Activated CD8-positive, alpha-beta T cell treated with anti-CD3 and anti-CD28 coated beads for 36 hours (primary cell): Measurements from ENCODE around the gene SP110. TPM values are rescaled to one million over a fixed set of nuclear protein-coding genes. Genes with fewer than 3 reads are reported as not detected.

ENCODE experiments used
- ATAC-seq: fragments of 200-7000 bp; cut with Tn5 transposase; one replicate; pipeline ENCODE4 v1.10.0; 2021; ENCODE audit warnings: mild to moderate bottlenecking, moderate library complexity
- CTCF ChIA-PET: fragments of 350-600 bp; sonication (Branson Sonifier 250); formaldehyde crosslinking; loops from one replicate; lab custom pipeline; 2021; ENCODE audit warnings: antibody characterized with exemption; lab: Charles Lee
- POLR2A ChIA-PET: fragments of 350-600 bp; sonication (Branson Sonifier 250); formaldehyde crosslinking; loops from one replicate; lab custom pipeline; 2021; ENCODE audit warnings: antibody characterized with exemption; lab: Charles Lee
- DNase-seq: peaks from one replicate; pipeline ENCODE4 v3.0.0-alpha.2; 2020
- H3K27ac Mint-ChIP-seq: one replicate; pipeline ENCODE4 v1.8.0; 2021; ENCODE audit warnings: mild to moderate bottlenecking, mixed read lengths
- H3K27me3 Mint-ChIP-seq: one replicate; pipeline ENCODE4 v1.8.0; 2021; ENCODE audit warnings: mixed read lengths
- H3K36me3 Mint-ChIP-seq: one replicate; pipeline ENCODE4 v1.8.0; 2021; ENCODE audit warnings: low read depth, mixed read lengths
- H3K4me1 Mint-ChIP-seq: one replicate; pipeline ENCODE4 v1.8.0; 2021; ENCODE audit warnings: low read depth, mixed read lengths
- H3K4me3 Mint-ChIP-seq: one replicate; pipeline ENCODE4 v1.8.0; 2021; ENCODE audit warnings: mild to moderate bottlenecking, moderate library complexity, mixed read lengths
- H3K9me3 Mint-ChIP-seq: one replicate; pipeline ENCODE4 v1.8.0; 2021; ENCODE audit warnings: mixed read lengths
- intact Hi-C: fragments of 100-400 bp; cut with micrococcal nuclease; formaldehyde crosslinking; loops from one replicate; pipeline ENCODE4 v1.10.0; 2022
- total RNA-seq, 2 experiments: library from RNA; stranded (reverse); gene quantifications; one replicate each; pipeline ENCODE4 v1.2.3, GENCODE V29; 2021
- TF ChIP-seq, protein P1 (sequence below): fragments of 200-600 bp; IDR thresholded peaks from one replicate; pipeline ENCODE4 v1.8.0; 2022; ENCODE audit warnings: antibody characterized with exemption, mild to moderate bottlenecking

Gene SP110
- total RNA-seq, 2 experiments from 2014 or later = 67.0 to 69.4 TPM

DNA sequence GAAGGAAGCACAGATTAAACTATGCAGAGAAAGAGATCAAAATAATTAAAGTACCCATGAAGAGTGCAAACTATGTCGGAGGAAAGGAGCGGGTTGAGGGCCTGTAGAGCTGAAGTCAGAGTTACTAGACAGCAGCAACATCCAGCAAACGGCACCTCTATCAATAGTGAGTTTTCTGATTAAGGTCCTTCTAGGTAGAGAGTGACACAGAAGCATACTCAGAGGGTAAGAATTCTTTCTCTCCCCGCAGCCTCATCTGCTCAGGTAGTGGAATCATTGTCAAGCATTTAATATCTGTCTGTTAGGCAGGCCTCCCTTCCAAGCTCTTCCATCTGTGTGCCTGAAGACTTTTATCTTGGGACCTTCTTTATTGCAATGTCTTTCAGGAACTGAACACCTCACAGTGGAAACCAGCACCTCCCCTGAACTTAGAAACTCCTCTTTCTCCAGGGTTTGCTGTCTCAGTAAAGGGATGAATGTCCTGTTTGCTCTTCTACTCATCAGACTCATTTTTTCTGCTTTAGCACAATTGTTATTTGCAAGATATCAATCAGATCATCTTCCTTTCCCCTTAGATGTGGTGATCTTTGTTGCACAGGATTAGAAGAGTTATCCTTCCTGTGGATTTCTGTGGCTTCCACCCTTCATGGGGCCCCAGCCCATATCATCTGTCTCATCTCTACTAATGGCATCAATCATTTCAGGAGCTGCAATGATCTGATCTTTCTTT is 34.5 kb upstream of the SP110 start:
- ChIA-PET POLR2A (interaction anchor here (0.7 to 1.9 kb wide), 9 partner anchors 9 to 372 kb away, joined by 3 to 5 read pairs (median 4); partner anchors contain the start of gene SP110), CTCF (interaction anchor here (1.2 to 1.5 kb wide), 2 partner anchors 35 to 128 kb away, joined by 3 to 4 read pairs; partner anchors contain the start of gene SP110)
- DNase-seq = peak; percentile 76
- intact Hi-C loops = no loop called here
- peaks cover 24% of the 10 kb centered on the region for H3K4me1 Mint-ChIP-seq
- peak; percentile 72 for ATAC-seq
- no peak overlapping the region for H3K4me3 Mint-ChIP-seq
- no peak overlapping the region for H3K27ac Mint-ChIP-seq
- no peaks in the 10 kb centered on the region for H3K27me3 Mint-ChIP-seq
- peaks cover 34% of the 10 kb centered on the region for H3K36me3 Mint-ChIP-seq
- TF ChIP-seq, protein P1, sequence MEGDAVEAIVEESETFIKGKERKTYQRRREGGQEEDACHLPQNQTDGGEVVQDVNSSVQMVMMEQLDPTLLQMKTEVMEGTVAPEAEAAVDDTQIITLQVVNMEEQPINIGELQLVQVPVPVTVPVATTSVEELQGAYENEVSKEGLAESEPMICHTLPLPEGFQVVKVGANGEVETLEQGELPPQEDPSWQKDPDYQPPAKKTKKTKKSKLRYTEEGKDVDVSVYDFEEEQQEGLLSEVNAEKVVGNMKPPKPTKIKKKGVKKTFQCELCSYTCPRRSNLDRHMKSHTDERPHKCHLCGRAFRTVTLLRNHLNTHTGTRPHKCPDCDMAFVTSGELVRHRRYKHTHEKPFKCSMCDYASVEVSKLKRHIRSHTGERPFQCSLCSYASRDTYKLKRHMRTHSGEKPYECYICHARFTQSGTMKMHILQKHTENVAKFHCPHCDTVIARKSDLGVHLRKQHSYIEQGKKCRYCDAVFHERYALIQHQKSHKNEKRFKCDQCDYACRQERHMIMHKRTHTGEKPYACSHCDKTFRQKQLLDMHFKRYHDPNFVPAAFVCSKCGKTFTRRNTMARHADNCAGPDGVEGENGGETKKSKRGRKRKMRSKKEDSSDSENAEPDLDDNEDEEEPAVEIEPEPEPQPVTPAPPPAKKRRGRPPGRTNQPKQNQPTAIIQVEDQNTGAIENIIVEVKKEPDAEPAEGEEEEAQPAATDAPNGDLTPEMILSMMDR = no peak
- peaks cover 4% of the 10 kb centered on the region for H3K9me3 Mint-ChIP-seq

DNA sequence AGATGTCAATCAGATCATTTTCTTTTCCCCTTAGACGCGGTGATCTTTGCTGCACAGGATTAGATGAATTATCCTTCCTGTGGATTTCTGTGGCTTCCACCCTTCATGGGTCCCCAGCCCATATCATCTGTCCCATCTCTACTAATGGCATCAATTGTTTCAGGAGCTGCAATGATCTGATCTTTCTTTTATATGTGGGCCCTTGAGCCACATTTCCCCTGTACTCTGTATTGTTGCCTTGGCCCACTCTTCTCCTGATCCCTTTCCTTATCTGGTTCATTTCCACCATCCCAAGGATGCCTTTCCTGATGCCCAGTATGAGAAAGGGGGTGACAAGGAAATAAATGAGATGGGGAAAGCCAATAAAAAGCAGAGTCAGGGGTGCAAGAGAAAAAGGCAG is 30.4 kb upstream of the SP110 start:
- H3K9me3 Mint-ChIP-seq = peaks cover under 1% of the 10 kb centered on the region
- ATAC-seq (no peak), DNase-seq (no peak)
- intact Hi-C loops = no loop called here
- H3K27ac Mint-ChIP-seq = no peak overlapping the region
- ChIA-PET CTCF (no interaction called here), POLR2A (no interaction called here)
- peaks cover 6% of the 10 kb centered on the region for H3K36me3 Mint-ChIP-seq
- no peak overlapping the region for H3K4me3 Mint-ChIP-seq
- TF ChIP-seq, protein P1 = no peak
- no peaks in the 10 kb centered on the region for H3K4me1 Mint-ChIP-seq
- H3K27me3 Mint-ChIP-seq = no peaks in the 10 kb centered on the region

DNA sequence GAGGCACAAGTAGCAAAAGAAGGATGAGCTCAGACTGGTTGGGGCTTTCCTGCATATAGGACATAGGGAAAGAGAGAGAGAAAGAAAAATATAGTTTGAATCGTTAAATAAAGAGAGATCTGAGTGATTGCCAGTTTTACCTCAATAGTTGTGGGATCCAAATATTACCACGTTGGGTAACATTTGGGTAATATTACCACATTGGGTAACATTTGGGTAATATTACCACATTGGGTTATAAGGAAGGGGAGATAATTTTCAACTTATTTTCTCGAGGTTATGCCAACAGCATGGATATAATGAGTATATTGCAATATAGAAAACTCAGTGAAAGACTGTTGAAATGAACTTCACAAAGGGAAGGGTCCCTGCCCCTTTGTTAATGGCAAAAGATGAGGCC is 26.4 kb upstream of the SP110 start:
- Mint-ChIP-seq H3K27ac (no peak overlapping the region), H3K4me3 (no peak overlapping the region), H3K27me3 (no peaks in the 10 kb centered on the region), H3K36me3 (peaks cover 20% of the 10 kb centered on the region), H3K9me3 (no peaks in the 10 kb centered on the region), H3K4me1 (no peaks in the 10 kb centered on the region)
- ChIA-PET CTCF (no interaction called here), POLR2A (interaction anchor here (0.6 to 1.3 kb wide), 2 partner anchors 8 to 381 kb away, joined by 5 to 6 read pairs; no protein-coding TSS in a partner anchor)
- ATAC-seq (no peak), DNase-seq (no peak)
- intact Hi-C loops = no loop called here
- TF ChIP-seq, protein P1 = no peak

DNA sequence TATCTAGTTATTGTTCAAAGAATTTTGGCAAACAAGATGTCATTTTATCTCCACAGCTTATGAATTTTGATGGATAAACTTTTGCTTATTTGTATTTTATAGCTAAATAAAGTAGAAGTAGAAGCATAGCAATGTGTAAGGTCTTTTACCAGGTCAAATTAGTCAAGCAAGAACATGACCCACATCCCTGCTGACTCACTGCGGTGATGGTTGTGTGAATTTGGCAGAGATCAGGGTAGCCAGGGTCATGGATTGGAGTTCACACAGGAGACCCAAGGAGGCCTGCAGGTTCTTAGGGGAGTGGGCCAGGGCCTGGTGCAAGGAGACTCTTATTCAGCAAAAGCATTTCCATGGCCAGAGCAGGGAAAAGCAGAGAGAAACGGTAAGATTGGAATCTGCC is 24.4 kb upstream of the SP110 start:
- ChIA-PET CTCF (no interaction called here), POLR2A (no interaction called here)
- peaks cover 31% of the 10 kb centered on the region for H3K36me3 Mint-ChIP-seq

DNA sequence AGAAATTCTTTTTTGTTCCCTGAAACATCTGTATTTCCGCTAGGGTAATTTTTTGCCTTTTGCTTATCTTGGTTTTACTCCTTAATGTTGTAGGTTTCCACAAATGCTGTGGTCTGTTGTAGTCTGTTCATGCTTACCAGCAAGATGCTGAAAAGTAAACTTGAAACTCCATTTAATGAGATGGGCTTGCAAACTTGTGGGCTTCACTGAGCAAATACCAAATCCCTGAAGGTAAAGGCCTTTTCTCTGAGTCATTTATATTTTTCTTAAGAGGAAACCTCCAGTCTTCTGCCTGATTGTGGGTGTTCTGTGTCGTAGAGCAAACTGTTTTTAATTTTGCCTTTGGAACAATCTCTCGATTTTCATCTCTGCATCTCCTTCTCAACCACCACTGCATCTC is 15.1 kb upstream of the SP110 start:
- ATAC-seq = peak; percentile 74
- ChIA-PET POLR2A (no interaction called here), CTCF (no interaction called here)
- intact Hi-C loops = no loop called here
- Mint-ChIP-seq H3K4me1 (peaks cover 48% of the 10 kb centered on the region), H3K4me3 (peak overlapping the region; percentile 4), H3K27ac (peak overlapping the region; percentile 88), H3K27me3 (no peaks in the 10 kb centered on the region), H3K36me3 (peaks cover 70% of the 10 kb centered on the region), H3K9me3 (peaks cover 16% of the 10 kb centered on the region)
- TF ChIP-seq, protein P1 = no peak
- no peak for DNase-seq

More for the DNA sequence above, 24.4 kb upstream of the SP110 start:
- DNase-seq (no peak), ATAC-seq (no peak)
- no peaks in the 10 kb centered on the region for H3K27me3 Mint-ChIP-seq
- intact Hi-C loops = no loop called here
- H3K27ac Mint-ChIP-seq = no peak overlapping the region
- TF ChIP-seq, protein P1 = no peak
- no peaks in the 10 kb centered on the region for H3K9me3 Mint-ChIP-seq
- no peaks in the 10 kb centered on the region for H3K4me1 Mint-ChIP-seq
- no peak overlapping the region for H3K4me3 Mint-ChIP-seq
